ENCODE results near the gene SSTR4. TPM values are rescaled to one million over a fixed set of nuclear protein-coding genes. Genes with fewer than 3 reads are reported as not detected.

Gene SSTR4
- total RNA-seq, 1 donor from 2014 or later = not detected

DNA sequence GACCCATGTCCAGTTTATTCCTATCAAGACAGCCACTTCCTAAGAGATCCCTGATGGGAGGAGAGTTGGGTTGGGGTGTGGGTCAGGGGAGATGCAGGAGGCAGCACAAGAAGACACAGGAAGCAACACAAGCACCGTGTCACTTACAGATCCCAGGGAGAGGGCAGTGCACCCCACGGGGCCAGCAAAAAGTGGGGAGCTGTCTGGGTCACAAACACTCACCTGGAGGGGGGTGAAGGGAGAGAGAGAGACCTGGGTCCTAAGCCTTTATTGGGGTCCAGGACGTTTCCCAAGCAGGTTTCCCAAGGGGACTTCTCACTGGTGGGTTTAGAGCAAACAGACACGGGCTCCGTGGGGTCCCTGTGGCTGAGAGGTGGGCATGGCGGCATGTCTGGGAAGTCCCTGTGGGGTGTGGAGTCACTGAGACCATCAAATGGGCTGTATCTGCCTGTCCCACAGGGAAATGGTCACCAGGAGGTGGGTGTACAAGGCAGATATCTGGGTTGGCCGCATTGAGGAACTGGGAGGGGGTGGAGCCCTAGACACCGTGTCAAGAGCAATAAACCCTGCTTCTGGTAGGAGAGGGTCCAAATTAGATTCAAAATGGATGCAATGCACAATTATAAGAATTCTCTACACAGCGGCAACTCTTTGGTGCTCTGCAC lies 52.6 kb downstream of the SSTR4 start:
- TF ChIP-seq, protein P1, sequence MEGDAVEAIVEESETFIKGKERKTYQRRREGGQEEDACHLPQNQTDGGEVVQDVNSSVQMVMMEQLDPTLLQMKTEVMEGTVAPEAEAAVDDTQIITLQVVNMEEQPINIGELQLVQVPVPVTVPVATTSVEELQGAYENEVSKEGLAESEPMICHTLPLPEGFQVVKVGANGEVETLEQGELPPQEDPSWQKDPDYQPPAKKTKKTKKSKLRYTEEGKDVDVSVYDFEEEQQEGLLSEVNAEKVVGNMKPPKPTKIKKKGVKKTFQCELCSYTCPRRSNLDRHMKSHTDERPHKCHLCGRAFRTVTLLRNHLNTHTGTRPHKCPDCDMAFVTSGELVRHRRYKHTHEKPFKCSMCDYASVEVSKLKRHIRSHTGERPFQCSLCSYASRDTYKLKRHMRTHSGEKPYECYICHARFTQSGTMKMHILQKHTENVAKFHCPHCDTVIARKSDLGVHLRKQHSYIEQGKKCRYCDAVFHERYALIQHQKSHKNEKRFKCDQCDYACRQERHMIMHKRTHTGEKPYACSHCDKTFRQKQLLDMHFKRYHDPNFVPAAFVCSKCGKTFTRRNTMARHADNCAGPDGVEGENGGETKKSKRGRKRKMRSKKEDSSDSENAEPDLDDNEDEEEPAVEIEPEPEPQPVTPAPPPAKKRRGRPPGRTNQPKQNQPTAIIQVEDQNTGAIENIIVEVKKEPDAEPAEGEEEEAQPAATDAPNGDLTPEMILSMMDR (IDR thresholded peaks at IDR 0.05; ENCODE audit: unreplicated experiment) = no peak
- Mint-ChIP-seq H3K4me1 (peaks cover 11% of the 10 kb centered on the region), H3K27me3 (ENCODE audit: low read depth) (peaks cover 19% of the 10 kb centered on the region), H3K9me3 (no peaks in the 10 kb centered on the region), H3K27ac (no peak overlapping the region), H3K36me3 (no peaks in the 10 kb centered on the region), H3K4me3 (no peak overlapping the region)
- DNase-seq (ENCODE audit: low spot score in 2 of 2, unreplicated experiment in 2 of 2) = no peak

Other genes starting within 250 kb of the SSTR4 start
- gene THBD, start 14.4 kb downstream of the SSTR4 start, total RNA-seq = 0.68 to 0.85 TPM (median 0.82 TPM) in 3 replicates
- 0.07 to 0.09 TPM (median 0.09 TPM) in 3 replicates for gene CD93, start 51.0 kb downstream of the SSTR4 start, total RNA-seq

Measured in mesothelial cell of epicardium (in vitro differentiated cells).